Stimulated activated CD8-positive, alpha-beta memory T cell treated with anti-CD3 and anti-CD28 coated beads, Interleukin-7, amount 100 ng/mL, for 4 hours (primary cell): ENCODE measurements around the gene ANKS1A.

Experiments
- DNase-seq, 2 donors: peaks; one replicate each; pipeline ENCODE4 v3.0.0-alpha.2; 2020; ENCODE audit warnings: low read depth in 2 of 2

ANKS1A gene

GRCh38 chr6:35084511-35085203, 195.6 kb downstream of the ANKS1A start:
- no peak for DNase-seq

GRCh38 chr6:35085359-35086281, 196.6 kb downstream of the ANKS1A start:
- DNase-seq: no peak

- DNase-seq: no peak
Measured at GRCh38 chr6:35086282-35086632, 197.2 kb downstream of the ANKS1A start.

- no peak for DNase-seq
Measured at GRCh38 chr6:35086636-35087360, 197.7 kb downstream of the ANKS1A start.

DNA sequence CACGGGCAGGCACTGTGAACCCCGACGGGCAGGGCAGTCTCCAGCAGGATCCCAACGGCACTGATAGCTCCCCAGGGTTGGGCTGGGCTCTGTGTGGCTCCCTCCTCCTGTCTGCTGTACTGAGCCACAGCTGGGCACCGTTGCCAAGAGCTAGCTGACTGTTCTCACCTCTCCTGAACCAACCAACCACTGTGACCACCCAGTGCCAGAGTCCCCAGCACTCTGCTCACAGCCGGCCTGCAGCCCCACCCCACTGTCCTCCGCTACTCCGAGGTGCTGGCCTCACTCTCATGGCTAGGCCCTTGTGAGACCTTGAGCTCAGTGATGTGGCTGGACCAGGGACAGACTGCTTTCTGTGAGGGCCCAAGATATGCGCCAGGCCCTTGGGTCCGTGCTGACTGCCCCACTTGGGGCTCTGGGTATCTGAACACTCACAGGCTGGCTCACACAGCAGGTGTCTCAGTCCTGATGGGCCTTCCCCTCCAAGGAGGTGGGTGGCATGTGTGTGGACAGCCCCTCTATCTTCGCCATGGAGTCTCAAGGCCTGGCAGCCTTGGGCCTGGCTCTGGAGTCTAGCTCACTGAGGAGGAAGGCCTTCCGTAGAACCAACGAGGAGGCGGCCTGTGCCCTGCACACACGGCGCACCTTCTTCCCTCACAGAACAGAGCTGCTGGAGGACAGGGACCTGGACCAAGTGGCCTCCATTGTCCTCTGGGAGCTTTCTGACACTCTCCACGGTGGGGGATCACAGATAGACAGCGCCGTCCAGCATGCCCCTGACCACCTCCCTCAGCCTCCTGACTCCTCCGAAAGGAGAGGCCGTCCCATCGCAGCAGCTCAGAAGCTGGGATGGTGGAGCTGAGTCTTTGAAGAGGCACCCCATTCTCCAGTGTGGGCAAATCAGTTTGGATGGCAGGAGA, 198.6 kb downstream of the ANKS1A start:
- no peak for DNase-seq

DNA sequence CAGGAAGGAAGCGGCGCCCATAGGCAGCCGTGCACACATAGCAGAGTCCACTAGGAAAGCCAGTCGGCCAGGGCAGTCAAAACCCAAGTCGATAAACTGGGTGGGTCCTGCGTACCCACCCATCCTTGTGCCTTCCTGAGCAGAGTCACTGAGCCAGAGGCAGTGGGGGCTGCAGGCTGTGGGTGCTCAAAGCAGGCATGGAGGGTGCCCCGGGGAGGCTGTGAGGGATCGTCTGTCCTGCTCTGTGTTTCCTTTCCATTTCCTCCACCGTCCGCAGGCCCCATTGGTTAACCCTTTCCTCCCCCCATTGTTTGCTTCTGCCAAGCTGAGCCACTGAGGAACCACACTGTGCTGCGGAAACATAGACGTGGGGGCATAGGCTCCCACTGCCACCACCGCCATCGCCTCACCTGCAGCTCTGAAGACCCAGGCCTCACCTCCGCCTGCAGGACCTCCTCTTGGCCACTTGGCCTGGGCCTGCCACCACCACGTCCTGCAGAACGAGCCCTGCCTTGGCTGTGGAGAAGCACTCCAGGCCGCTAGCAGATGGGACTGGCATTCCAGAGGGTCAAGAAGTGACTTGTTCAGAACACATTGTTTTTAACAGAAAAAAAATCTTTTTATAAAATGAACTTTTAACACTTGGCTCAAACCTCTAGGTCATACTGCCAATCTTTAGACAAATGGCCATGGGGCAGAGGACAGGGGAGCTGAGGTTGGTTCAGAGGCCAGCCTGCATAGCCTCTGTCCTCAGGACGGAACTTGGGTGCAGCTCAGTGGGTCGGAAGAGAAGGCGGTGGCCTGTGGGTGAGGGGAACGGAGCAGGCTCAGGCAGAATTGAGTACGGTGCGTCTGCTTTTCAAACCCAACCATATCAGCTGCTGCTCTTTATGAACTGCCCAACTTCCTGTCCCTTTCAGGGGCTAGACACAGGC, 199.5 kb downstream of the ANKS1A start:
- DNase-seq: no peak

DNA sequence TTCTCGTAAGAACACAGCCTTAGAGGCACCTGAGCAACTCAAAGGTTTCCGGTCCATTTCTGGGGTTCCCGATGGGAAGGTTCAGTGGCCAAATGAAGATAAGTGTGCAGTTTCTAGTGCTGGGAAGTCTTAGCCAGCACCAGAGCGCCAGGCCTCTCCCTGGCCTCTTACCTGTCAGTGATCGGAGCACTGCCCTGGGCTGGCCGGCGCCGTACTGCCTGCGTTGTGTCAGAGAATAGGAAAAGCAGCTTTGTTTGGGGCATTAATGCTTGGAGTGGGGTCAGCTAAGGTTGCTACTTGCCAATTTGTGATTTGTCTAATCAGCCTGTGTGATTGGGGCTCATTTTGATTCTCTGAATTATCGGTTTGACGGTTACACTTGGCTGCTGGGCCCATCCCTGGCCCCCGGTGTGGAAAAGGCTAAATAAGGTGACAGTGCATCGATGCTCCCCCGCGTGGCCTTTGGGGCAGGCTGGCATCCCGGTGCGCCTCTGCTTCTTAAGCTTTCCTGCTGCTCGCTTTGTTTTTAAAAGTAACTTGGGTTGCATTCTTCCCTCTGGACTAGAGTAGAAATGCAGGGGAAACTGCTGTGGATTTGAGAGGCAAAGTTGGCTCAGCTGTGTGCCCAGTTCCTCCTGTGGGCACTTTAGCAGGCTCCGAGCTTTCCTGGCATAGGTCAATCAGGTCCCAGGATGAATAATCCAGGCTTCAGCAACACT, 200.3 kb downstream of the ANKS1A start:
- no peak for DNase-seq

- DNase-seq: no peak
Measured at GRCh38 chr6:35089935-35090505, 201.0 kb downstream of the ANKS1A start.

GRCh38 chr6:35090734-35091133, 201.7 kb downstream of the ANKS1A start:
- no peak for DNase-seq

- no peak for DNase-seq
Measured at GRCh38 chr6:35091346-35092083, 202.5 kb downstream of the ANKS1A start.

DNA sequence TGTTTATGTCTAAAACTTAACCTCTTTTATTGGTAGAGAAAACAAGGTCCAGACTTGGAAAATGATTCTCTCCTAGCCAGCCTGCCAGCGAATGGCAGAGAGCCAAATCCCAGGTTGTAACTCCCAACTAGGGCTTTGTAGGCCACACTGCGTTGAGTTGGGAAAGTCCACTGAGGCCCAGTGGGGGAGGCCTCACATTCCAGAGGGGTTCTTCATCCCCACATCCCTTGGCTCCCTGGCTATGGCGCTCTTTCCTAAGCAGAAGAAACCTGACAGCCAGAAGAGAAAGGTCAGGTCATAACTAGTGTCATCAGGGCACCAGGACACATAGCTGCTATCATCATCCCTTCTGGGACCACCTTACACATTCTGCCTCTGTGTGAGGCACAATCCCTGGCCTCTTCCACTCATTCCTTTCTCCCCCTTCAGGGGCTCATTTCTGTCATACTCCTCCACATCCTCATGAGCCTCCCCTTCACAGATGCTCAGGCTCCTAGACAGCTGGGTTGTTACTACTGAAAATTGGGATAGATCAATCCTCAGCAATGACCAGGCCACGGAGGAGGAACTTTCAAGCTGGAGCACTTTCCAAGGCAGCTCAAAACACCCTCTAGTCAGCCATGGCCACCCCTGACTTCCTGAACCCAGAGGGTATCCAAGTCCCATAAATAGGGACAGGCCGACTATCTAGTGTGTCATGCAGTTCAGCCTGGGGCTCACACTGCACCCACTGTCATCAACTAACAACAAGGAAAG, 203.5 kb downstream of the ANKS1A start:
- no peak for DNase-seq

DNA sequence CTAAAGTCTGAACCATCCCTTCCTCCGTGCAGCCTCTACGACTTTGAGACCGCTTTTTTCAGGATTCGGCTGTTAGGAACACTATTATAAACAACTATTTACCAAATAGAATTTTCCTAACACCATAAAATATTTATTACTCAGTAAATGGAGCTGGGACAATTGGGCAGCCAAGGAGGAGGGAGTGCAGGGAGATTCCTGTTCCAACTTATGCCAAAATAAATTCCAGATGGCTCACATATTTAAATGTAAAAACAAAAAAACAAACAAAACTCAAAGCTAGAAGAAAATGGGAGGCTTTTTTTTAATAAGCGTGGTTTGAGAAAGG, 204.0 kb downstream of the ANKS1A start:
- no peak for DNase-seq

GRCh38 chr6:35093783-35094182, 204.7 kb downstream of the ANKS1A start:
- DNase-seq: no peak

GRCh38 chr6:35094183-35094582, 205.1 kb downstream of the ANKS1A start:
- no peak for DNase-seq

DNA sequence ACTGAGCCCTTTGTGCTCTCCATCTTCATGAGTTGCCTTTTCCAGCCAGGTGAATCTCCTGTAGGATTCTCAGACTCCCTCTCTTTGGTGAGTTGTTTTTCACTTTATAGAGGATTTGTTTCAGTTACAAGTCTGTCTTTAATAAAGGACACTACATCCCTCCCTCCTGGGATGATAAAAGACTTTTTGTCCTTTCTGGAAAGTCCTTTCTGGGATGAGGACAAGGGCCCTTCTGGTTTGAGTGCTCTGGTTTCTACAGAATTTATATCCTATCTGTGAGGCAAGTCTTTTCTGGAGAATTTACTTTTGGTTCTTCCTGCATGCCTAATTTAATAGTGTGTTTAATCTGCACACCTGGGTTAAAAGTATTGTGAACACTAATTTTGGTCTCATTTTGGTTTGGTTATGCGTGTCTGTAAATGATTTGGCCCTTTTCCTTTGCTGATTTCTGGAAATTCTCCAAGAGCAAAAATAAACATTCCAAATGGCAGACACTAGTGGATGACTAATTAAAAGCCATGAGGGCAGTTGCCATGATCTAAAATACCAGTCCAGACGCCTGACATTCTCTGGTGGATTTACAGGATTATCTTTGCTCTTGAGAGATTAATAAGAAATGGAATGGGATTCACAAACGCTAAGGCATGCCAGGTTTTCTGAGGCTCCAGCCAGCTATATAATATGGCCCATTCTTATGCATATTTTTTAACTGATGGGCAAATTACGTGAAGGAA, 207.2 kb downstream of the ANKS1A start:
- no peak for DNase-seq

- no peak for DNase-seq
Measured at GRCh38 chr6:35099116-35099515, 210.1 kb downstream of the ANKS1A start.

GRCh38 chr6:35105078-35105477, 216.0 kb downstream of the ANKS1A start:
- no peak for DNase-seq
